ENCODE results near the gene GALNT18. TPM values are rescaled to one million over a fixed set of nuclear protein-coding genes. Genes with fewer than 3 reads are reported as not detected.

The GALNT18 gene
- total RNA-seq, 1 donor from 2014 or later = 38.4 TPM

- no peak overlapping the region for H3K27ac Mint-ChIP-seq (ENCODE audit: unreplicated experiment)
- TF ChIP-seq CTCF (IDR thresholded peaks at IDR 0.05) = no peak
- H3K4me3 Mint-ChIP-seq (ENCODE audit: unreplicated experiment) = no peak overlapping the region
- H3K4me1 Mint-ChIP-seq (ENCODE audit: low read depth) = peaks cover 73% of the 10 kb centered on the region
- DNase-seq (ENCODE audit: low spot score) = no peak
- peaks cover 12% of the 10 kb centered on the region for H3K36me3 Mint-ChIP-seq (ENCODE audit: low read depth)
- H3K27me3 Mint-ChIP-seq (ENCODE audit: low read depth) = no peaks in the 10 kb centered on the region
- no peaks in the 10 kb centered on the region for H3K9me3 Mint-ChIP-seq (ENCODE audit: low read depth)
These were observed 176.2 kb downstream of the GALNT18 start for GRCh38 chr11:11445441-11446185.

- DNase-seq (ENCODE audit: low spot score) = no peak
- Mint-ChIP-seq H3K27me3 (ENCODE audit: low read depth) (no peaks in the 10 kb centered on the region), H3K4me1 (ENCODE audit: low read depth) (peaks cover 73% of the 10 kb centered on the region), H3K4me3 (ENCODE audit: unreplicated experiment) (peak overlapping the region; percentile 27), H3K9me3 (ENCODE audit: low read depth) (no peaks in the 10 kb centered on the region), H3K36me3 (ENCODE audit: low read depth) (peaks cover 12% of the 10 kb centered on the region), H3K27ac (ENCODE audit: unreplicated experiment) (peak overlapping the region; percentile 80)
- TF ChIP-seq CTCF (IDR thresholded peaks at IDR 0.05) = no peak
These were observed 177.0 kb downstream of the GALNT18 start for GRCh38 chr11:11444804-11445131.

- H3K9me3 Mint-ChIP-seq (ENCODE audit: low read depth) = no peaks in the 10 kb centered on the region
- H3K36me3 Mint-ChIP-seq (ENCODE audit: low read depth) = peaks cover 12% of the 10 kb centered on the region
- peak overlapping the region; percentile 27 for H3K4me3 Mint-ChIP-seq (ENCODE audit: unreplicated experiment)
- peaks cover 68% of the 10 kb centered on the region for H3K4me1 Mint-ChIP-seq (ENCODE audit: low read depth)
- no peak for DNase-seq (ENCODE audit: low spot score)
- H3K27ac Mint-ChIP-seq (ENCODE audit: unreplicated experiment) = peak overlapping the region; percentile 80
- TF ChIP-seq CTCF (IDR thresholded peaks at IDR 0.05) = no peak
- H3K27me3 Mint-ChIP-seq (ENCODE audit: low read depth) = no peaks in the 10 kb centered on the region
These were observed 177.6 kb downstream of the GALNT18 start for GRCh38 chr11:11444027-11444803.

GRCh38 chr11:11442791-11443190 is 179.0 kb downstream of the GALNT18 start:
- H3K36me3 Mint-ChIP-seq (ENCODE audit: low read depth) = peaks cover 16% of the 10 kb centered on the region
- no peak overlapping the region for H3K4me3 Mint-ChIP-seq (ENCODE audit: unreplicated experiment)
- H3K27me3 Mint-ChIP-seq (ENCODE audit: low read depth) = no peaks in the 10 kb centered on the region
- H3K4me1 Mint-ChIP-seq (ENCODE audit: low read depth) = peaks cover 60% of the 10 kb centered on the region
- no peak for DNase-seq (ENCODE audit: low spot score)
- H3K27ac Mint-ChIP-seq (ENCODE audit: unreplicated experiment) = no peak overlapping the region
- no peak for TF ChIP-seq CTCF (IDR thresholded peaks at IDR 0.05)
- H3K9me3 Mint-ChIP-seq (ENCODE audit: low read depth) = no peaks in the 10 kb centered on the region

GRCh38 chr11:11441516-11441915 is 180.3 kb downstream of the GALNT18 start:
- H3K36me3 Mint-ChIP-seq (ENCODE audit: low read depth) = peaks cover 10% of the 10 kb centered on the region
- H3K9me3 Mint-ChIP-seq (ENCODE audit: low read depth) = no peaks in the 10 kb centered on the region
- H3K27ac Mint-ChIP-seq (ENCODE audit: unreplicated experiment) = no peak overlapping the region
- H3K4me1 Mint-ChIP-seq (ENCODE audit: low read depth) = peaks cover 51% of the 10 kb centered on the region
- H3K27me3 Mint-ChIP-seq (ENCODE audit: low read depth) = no peaks in the 10 kb centered on the region
- TF ChIP-seq CTCF (IDR thresholded peaks at IDR 0.05) = no peak
- H3K4me3 Mint-ChIP-seq (ENCODE audit: unreplicated experiment) = no peak overlapping the region
- DNase-seq (ENCODE audit: low spot score) = no peak
